Measurements from ENCODE around the gene TRPC4.

TRPC4 gene

GRCh38 chr13:37662624-37663023 is 206.9 kb downstream of the TRPC4 start:
- DNase-seq (ENCODE audit: low read depth, low spot score) = no peak

- DNase-seq (ENCODE audit: low read depth, low spot score) = no peak
Observed at GRCh38 chr13:37657956-37658355, 211.6 kb downstream of the TRPC4 start.

DNA sequence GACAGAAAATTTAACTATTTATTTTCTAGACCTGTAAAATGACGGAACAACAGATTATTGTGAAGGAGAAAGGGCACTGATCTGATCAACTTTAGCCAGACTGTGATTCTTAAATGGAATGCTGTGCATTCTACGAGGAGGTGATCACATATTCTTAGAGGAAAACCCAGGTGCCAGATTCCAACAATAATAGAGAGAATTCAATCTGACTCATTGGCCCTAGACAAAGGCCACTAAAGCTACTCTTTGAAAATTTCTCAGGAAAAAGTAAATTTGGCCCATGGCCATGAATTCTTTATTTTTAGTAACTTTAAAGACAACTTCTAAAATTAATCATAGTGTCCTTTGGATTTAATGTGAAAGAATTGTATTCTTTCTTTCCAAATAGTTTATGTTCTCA is 212.4 kb downstream of the TRPC4 start:
- DNase-seq (ENCODE audit: low read depth, low spot score) = no peak

GRCh38 chr13:37656247-37656940 is 213.2 kb downstream of the TRPC4 start:
- no peak for DNase-seq (ENCODE audit: low read depth, low spot score)

DNA sequence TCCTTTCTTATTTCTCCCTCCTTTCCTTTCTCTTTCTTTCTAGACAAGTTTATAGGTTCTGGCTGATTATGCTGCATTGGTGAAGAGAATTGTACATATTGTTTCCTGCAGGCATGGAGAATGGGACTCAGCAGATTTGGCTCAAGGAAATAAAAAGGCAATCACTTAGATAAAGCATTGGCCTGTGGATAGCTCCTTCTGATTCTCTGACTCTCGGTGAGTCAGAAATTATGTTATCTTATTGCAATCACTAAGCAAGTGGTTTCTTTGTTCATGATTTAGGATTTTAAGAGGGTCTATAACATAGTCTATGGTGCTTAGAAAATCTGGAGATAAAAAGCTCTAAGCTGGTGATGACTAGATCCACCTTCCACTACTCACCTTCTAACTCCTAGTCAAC is 217.0 kb downstream of the TRPC4 start:
- DNase-seq (ENCODE audit: low read depth, low spot score) = no peak

- DNase-seq (ENCODE audit: low read depth, low spot score) = no peak
Observed at GRCh38 chr13:37651891-37652290, 217.7 kb downstream of the TRPC4 start.

GRCh38 chr13:37648609-37649008 is 221.0 kb downstream of the TRPC4 start:
- no peak for DNase-seq (ENCODE audit: low read depth, low spot score)

- no peak for DNase-seq (ENCODE audit: low read depth, low spot score)
Observed at GRCh38 chr13:37647031-37647650, 222.4 kb downstream of the TRPC4 start.

DNA sequence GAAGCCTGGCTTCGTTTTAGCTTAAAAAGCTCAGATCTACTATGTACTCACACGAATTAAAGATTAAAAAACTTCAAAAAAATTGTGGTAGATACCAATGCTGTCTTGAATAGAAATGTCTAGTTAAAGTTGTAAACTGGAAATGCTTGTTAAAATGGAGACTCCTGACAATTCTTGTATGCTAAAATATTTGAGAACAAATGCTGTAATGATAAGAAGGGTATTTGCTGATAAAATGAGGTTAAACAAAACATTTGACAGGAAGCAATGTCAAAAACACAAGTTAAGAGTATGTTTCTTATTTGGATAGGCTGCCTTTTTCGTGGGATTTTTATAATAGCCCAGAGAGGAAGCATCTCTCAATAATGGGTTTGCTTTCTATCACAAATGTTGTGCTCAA is 223.0 kb downstream of the TRPC4 start:
- no peak for DNase-seq (ENCODE audit: low read depth, low spot score)

DNA sequence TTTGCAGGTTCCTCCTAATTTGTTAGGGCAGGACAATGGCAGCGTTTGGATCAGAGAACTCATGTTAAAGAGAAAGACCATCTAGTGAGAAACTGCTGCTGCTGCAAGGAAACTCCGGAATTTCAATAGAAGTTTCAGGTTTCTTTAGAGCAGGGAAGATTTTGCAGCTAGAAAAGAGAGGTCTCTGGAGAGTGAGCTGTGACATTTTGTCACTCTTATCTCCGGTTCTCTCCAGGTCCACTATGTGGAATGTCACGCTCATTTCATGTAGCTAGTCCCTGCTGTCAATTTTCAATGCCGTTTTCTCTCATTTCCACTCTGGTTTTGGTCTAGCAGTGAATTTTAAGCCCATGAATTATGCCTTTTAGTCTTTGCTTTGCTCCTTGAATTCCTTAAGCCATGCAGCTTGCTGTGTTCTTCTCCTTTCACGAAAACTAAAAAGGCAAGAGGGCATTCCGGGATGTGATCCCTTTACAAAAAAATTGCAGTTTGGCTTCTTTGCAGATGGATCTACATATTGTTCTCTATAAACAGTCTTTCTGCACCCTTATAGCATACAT is 224.3 kb downstream of the TRPC4 start:
- DNase-seq (ENCODE audit: low read depth, low spot score) = no peak

DNA sequence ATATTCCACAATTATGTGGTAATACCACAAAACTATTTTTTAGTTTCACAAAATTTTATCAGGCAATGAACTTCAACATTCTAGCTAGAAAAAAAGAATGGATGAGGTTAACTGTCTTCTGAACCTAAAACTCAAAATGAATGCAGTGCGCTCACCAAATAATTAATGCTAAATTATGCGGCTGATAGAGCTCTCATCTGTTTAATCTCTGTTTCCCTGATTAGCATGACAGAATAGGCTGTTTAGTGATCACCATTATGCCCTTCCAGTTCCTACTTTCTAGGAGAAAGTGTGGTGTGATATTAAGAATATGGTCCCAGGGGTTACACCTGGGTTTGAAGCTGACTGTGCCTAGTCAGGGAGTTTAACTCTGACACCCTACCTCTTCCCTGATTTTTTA is 228.2 kb downstream of the TRPC4 start:
- no peak for DNase-seq (ENCODE audit: low read depth, low spot score)

GRCh38 chr13:37640499-37640898 is 229.1 kb downstream of the TRPC4 start:
- no peak for DNase-seq (ENCODE audit: low read depth, low spot score)

- no peak for DNase-seq (ENCODE audit: low read depth, low spot score)
Observed at GRCh38 chr13:37636701-37637100, 232.9 kb downstream of the TRPC4 start.

DNA sequence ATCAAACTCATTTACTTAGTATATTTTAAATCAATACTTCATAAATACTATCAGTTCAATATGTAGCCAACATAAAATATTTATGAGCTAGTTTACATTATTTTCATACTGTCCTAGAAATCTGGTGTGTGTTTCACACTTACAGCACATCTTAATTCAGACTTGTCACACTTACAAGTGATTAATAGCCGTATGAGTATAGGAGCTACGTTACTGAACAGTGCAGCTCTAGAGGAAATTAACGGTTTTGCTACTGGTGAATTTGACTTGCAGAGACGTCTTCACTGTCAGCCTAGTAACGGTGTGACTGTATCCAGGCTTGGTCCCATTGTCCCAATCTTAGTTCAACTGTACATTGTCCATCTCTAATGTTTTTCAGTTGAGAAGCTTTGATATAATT is 237.3 kb downstream of the TRPC4 start:
- DNase-seq (ENCODE audit: low read depth, low spot score) = no peak

GRCh38 chr13:37627428-37627827 is 242.1 kb downstream of the TRPC4 start:
- DNase-seq (ENCODE audit: low read depth, low spot score) = no peak

DNA sequence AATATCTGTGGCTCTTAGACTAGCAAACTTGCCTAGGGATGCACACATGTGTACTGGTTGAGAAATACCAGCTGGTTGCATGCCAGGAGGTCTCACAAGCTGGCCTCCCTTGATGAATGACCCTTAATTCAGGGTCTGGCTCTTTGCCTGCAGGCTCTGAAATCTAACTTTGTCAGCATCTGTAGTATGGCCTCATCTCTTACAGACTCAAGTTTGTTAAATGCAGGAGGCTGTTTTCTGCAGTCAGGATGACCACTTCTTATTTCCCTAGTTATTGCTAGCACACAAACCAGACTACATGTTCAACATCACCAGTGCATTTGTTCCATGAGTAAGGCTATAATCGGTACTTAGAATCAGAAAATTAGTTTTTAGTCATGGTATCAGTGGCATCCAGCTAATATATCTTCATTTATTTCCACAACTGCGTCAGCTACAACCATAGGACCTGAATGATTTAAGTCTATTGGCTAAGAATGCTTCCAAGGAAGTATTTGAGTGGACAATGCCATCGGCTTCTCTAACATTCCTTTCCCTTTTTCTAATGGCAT is 247.7 kb downstream of the TRPC4 start:
- DNase-seq (ENCODE audit: low read depth, low spot score) = no peak

- no peak for DNase-seq (ENCODE audit: low read depth, low spot score)
Observed at GRCh38 chr13:37618554-37618953, 251.0 kb downstream of the TRPC4 start.

GRCh38 chr13:37617173-37617572 is 252.4 kb downstream of the TRPC4 start:
- no peak for DNase-seq (ENCODE audit: low read depth, low spot score)

- DNase-seq (ENCODE audit: low read depth, low spot score) = no peak
Observed at GRCh38 chr13:37616131-37616530, 253.4 kb downstream of the TRPC4 start.

DNA sequence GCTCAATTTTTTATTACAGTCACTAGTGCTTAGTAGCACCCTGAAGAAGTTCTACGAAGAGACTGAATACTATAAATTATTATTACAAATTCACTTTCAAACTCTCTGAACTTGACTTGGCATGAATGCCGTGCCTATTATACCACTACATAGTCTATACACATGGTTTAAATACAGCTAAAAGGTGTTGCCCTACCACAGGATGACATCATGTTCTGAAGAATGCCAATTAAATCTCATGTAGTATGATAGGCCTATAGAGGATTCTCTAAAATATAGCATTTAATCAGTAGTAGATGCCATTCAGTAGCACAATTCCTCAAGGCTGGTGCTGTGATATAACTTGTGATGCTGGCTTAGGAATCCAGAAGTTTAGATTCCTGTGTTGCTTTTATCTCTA is 254.3 kb downstream of the TRPC4 start:
- no peak for DNase-seq (ENCODE audit: low read depth, low spot score)

DNA sequence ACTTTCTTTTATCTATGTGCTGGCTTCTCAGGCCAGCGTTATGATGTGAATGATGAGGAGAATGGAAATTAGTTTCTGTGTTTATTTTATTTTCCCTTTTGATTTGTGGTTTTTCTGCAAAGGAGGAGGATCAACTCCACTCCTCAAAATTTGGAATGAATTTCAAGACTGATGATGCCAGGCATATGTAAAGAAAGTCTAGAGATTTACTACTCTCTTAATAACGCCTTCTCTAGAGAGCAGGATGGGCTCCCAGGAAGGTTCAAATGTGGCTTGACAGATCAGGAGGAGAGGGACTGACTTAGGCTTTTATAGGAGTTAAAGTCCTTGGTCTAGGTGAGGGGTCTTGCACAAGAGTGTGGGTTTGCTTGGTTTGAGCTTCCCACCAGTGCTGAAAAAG is 255.9 kb downstream of the TRPC4 start:
- no peak for DNase-seq (ENCODE audit: low read depth, low spot score)

DNA sequence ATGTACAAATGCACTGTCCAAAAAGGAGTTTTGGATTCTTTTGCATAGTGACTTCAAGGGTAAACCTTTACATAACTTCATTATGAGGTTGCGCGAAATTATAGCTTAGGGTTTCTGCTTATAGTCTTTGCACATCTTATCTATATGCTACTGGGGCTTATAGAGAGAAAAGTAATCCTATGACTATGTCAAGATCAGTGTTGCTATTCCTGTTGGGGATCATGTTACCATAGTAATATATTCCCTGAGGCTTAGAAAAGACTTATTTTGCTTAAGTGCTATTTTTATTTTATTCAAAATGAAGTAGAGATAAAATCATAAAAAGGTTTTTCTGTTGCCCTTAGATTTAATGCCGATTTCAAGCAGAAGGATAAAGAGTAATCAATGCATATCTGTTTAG is 256.3 kb downstream of the TRPC4 start:
- no peak for DNase-seq (ENCODE audit: low read depth, low spot score)

- DNase-seq (ENCODE audit: low read depth, low spot score) = no peak
Observed at GRCh38 chr13:37608750-37609339, 260.7 kb downstream of the TRPC4 start.
